Muscle of back (tissue), 11 donors: ENCODE measurements around the gene CLDN14. TPM values are rescaled to one million over a fixed set of nuclear protein-coding genes. Genes with fewer than 3 reads are reported as not detected.
"Not testable (repeated sequence)": the region's sequence is repeated elsewhere in the genome, so short reads cannot be mapped to it uniquely, and the experiment has no call there.

Experiments
- DNase-seq, 3 donors: peaks; one replicate each; pipeline versions ENCODE4 v3.0.0 to v3.0.0-alpha.2; 2013
- polyA plus RNA-seq, 10 donors: library from polyadenylated mRNA; unstranded; fragments of 120-200 nt; gene quantifications; one replicate each; pipeline ENCODE4 v1.2.1, GENCODE V29; 2013; ENCODE audit not compliant: insufficient read length in 10 of 10

CLDN14 gene
- polyA plus RNA-seq, 10 donors = 0.57 to 5.9 (median 3.2) TPM

DNA sequence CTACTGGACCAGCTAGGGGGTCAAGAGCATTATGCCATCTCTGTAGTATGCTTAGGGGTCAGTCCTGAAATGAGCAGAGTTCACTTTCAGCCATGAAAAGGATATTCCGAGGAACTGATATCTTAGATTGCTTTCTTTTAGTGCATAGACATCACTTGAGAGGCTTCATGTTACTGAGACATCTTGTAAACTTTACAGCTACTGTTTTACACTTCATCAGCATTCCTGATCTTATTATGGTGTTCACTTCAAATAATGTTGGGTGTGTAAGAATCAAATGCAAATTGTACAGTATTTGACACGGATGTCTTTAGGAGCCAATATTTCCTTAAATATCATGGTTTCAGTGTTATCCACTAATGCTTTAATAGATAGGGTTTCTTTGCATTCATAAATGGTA lies 22.4 kb upstream of the CLDN14 start:
- DNase-seq = no peak

DNA sequence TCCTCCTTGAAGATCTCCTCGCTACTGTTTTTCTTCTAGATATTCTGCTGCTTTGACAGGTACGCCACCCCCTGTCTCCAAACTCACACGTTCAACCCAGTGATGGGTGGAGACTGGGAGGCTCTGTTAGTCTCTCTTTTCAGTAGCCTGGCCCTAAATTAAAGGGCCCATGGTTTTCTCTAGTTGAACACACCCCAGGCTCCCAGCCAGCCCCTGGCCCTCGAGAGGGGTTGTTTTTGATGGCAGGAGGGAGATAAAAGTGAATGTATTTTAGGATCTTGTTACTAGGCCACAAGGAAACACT lies 21.6 kb upstream of the CLDN14 start:
- DNase-seq = no peak

DNA sequence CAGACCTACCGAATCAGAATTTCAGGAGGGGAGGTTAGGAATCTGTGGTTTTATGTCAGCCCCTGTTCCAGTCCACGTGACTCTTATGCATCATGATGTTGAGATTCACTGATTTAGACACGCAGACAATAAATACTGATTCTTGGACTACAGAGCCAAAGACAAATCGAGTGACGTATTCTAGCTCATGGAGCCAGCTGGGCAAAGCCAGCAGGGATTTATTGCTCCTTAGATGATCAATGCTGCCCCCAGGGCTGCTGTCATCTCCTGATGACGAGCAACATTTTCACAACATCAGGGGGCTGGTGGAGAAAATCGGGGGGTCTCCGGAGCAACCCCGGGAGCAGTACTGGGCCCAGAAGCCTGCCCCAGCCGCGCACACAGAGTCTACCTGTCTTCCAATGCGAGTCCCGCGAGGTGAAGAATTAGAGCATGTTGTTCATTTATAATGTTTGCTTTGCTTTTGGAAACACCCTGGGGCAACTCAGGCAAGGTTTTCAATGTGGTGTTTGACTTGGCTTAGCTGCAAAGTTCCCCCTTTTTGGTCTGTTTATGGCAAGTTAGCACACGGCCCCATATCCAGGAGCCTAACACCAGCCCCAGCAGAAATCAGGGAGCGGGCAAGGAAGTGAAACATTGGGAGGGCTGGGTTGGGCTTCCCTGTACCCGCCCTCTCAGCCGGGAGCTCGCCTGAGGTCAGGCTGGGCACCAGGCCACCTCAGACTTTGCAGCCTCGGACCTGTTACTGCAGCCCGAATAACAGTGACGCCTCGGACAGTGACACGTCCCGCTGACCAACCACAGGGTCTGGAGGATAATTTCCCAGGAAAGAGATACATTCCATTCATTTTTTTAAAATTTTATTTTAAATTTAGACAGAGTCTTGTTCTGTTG lies 19.9 kb upstream of the CLDN14 start:
- DNase-seq = no peak

DNA sequence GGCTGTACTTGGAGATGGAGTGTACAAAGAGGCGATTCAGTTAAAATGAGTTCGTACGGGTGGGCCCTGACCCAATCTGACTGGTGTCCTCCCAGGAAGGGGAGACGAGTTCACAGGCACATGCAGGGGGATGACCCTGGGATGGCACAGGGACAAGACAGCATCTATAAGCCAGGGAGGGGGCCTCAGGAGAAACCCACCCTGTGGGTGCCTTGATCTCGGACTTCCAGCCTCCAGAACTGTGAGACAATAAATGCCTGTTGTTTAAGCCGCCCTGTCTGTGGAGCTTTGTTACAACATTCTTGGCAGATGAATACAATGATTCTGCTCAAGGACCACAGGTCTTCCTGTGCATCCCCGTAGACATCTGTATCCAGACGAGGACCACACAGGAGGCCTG lies 14.6 kb upstream of the CLDN14 start:
- no peak for DNase-seq

DNA sequence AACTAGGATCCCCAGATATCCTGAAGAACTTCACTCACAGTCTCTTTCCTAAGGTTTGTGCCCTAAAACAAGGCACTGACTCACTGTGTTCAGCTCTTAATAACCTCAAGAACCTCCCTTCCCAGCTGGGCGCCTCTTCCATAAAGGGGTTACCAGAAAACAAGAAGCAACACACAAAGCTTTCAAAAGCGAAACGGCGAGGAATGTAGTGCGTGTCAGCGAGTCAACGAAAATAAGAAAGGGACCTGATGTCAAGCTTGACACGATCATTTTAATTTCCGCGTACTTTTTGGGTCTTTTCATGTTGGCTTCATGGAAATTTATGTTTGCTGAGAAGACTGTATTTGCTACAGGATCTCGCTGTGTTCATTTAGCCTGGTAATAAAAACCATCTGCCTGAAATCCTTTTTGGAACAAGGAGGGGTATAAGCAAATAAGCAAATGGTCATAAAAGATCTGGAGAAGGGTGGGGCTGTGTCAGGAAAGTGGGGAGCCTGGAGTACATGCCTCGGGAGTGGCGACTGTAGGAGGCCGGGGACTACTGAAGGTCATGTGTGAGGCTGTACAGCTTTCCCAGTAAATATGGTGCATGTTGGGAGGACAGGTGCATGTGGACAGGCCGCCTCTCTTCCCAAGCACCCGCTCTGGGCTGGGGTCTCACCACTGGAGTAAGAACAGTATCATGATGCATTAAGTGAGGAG lies 11.4 kb upstream of the CLDN14 start:
- peak in 2 of 3 donors; percentile 13 to 34 for DNase-seq

DNA sequence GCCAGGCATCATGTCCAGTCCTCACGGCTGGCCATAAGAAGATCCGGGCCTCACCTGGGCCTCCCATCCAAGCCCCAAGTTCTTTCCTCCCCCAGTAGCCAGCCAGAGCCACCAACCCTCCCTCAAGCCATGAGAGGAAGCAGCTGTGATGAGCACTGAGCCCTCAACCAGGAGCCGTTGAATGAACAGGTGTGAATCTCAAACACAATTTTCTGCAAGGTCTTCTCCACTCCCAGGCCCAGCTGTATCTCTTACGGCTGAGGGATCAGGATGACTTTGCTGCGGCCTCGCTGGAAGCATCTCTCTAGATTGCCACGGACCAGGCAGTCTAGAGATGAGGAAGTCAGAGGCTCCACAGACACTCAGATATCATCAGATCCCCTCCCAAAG lies 9.8 kb upstream of the CLDN14 start:
- DNase-seq = no peak

DNA sequence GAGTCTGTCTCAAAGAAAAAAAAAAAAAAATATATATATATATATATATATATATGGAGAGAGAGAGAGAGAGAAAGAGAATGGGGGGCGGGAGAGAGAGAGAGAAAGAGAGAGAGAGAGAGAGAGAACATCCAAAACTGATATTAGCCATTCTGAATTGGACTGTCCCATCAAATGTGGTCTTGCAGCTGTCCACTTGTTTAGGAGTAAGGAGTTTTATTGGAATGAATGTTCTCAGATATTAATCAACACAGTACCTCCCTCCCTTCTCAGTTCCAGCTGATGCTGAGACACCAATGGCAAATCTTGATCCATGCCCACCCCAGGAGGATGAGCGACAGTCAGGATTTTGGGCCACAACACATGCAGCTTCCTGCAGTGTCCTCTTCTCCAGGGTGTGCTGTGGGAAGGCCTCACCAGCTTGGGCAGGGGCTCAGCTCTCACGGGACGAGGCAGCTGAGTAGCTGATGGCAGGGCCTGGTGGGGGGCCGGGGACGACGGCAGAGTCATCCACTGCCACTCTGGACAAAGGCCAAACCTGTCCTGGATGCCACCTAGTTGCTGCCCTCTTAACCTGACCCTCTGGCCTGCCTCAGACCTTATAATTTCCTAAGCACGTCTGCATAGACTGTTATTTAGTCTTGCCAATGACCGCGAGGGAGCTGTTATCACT lies 9.3 kb upstream of the CLDN14 start:
- DNase-seq = no peak

DNA sequence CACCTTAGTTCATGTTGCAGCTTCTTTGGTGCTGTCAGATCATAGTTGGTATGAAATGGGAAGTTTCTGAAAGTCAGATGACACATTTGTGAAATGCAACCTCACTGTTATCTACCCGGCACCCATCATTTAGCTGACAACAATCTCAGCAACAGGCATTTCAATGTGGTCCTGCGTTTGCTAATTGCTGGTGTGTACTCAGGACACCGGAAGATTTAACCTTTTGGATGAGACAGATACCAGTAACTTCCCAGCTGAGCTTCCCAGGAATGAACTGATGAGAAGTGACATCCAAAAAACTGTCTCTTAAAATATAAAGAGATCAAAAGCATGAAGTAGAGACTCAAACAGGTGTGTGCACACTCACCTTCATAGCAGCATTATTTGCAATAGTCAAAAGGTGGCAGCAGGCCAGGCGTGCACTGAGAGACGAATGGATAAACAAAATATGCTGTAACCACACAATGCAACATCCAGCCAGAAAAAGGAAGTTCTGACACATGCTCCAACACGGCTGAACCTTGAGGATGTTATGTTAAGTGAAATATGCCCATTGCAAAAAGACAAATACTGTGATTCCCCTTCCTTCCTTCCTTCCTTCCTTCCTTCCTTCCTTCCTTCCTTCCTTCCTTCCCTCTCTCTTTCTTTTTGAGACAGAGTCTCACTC lies 7.9 kb upstream of the CLDN14 start:
- no peak for DNase-seq

DNA sequence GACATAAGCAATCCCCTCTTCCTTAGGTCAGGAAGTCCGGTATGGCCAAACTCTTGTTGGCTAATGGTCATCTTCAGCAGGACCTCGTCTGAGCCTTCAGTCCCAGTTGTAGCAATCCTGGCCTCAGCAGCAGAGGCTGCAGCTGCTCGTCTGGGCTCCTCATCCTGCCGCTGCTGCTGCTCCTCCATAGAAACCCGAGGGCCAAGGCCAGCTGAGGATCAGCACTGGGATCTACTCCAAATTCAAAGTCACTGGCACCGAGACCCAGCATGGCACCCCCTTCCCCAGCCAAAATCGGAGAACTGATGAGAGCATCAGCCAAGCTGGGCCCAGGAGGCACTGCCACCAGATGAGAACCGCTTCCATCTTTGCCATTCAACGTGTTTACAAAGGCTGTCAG lies 6.3 kb upstream of the CLDN14 start:
- DNase-seq = no peak

DNA sequence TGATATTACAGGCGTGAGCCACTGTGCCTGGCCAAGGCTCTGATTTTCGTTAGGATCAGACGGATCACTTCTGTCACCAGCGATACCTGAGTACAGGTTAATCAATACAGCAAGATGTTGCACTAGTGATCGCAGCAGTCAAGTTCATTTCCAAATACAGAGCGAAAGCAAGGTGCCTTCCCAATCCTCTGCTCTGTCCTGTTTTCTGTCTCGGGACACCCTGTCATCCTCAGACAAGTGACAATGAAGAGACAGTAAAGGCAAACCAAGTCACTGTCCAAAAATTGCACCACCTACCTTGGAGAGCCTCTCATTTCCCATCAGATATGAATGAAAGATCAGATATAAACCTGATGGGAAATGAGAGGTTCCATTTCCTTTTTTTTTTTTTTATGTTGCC lies 5.6 kb upstream of the CLDN14 start:
- DNase-seq = no peak

DNA sequence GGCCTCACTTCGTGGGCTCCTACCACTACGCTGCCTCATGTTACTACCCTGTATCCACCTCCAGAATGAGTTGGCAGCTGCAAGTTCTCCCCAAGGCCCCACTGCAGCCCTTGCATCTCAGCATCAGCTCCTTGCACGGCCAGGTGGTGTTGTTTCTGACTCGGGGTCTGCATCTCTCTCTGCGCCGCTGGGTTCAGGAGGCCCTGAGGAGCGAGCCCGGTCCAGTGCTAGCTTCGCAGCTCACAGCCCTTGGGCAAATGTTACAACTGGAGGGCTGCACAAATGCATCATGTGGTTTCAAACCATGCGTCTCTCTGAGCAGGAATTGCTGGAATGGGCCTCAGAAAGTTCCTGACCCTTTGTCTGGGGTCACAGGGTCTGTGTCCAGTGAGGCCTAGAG lies 3.2 kb upstream of the CLDN14 start:
- DNase-seq = no peak

DNA sequence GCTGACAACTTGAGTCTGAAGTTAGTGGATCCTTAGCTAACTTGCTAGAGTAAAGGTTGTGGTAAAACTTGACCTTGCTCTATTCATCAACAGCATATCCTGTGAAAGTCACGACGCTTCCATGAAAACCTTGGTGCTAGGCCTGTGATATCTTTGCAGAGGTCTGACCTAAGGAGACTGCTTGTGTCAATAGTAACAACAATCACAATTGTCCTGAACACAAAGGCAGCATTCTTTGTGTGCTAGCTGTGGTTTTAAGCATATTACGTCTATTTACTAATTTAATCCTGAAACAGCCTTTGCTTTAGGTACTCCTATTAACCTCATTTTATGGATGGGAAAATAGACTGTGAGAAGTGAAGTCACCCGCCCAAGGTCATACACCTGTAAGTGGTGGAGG lies 2.8 kb upstream of the CLDN14 start:
- no peak for DNase-seq

DNA sequence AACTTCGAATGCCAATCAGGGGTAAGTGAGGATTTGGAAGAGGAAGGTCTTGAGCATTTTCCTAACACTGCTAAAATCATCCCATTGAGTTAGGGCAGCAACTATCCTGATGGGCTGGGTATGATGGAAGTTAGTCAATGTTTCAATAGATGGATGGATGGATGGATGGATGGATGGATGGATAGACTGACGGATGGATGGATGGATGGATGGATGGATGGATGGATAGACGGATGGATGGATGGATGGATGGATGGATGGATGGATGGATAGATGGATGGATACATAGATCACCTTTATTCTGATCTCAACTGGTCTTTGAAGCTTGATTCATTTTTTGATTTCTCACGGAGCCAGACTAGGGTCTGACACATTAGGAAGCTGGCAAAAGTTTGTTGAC lies 2.3 kb upstream of the CLDN14 start:
- no peak for DNase-seq

DNA sequence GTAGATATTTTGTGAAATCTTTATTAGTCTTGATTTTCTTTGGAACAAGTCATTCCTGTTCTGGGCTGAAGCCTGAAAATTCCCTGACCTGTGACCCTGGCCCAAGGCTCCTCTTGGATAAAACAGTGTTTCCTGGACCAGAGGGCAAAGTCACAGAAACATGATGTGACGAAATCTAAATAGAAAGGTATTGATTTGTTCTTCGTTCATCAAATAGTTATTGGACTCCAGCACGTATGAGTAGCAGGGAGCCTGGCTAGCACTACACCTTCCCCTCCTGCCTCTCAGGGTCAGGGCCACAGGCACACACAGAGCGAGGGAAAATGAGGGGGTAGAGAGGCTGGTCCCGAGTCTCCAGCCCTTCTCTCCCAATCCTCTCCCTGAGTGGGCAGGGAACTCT lies 1.7 kb upstream of the CLDN14 start:
- DNase-seq = no peak

DNA sequence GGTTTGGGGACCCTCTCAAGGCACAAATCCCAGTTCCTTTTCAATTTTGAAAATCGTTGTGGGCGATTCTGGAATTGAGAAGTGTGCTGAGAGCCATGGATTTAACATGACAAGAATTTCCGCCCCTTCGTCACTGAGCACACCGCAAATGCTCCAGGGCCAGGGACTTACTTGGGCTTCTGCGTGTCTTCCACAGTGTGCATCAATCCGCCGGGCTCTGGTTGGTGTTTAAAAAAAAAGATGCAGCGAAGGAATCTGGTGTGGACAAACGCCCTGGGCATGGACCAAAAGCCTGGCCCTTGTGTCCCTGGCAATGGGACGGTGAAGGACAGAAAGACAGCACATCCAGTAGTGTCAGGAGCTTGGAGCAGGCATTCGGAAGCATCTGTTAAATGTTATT lies 696 bp upstream of the CLDN14 start:
- DNase-seq = no peak

DNA sequence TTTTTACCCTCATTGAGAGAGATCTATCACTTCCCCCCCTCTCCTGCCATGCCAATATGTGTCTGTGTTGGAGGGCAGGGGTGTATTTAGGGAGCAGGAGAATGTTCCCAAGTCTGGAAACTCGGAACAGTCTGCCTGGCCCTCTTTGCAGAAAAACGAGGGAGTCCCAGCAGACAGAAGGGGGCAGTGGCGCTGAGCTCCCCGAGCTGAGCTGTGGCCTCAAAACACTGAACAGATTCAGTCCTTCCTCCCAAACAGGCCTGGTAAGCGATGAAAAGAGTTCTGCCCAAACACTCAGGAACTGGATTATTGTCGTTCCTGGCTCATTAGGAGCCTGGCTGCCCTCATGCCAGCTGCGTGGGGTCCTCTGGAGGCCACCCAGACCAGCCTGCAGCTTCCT lies 981 bp downstream of the CLDN14 start:
- DNase-seq = no peak

DNA sequence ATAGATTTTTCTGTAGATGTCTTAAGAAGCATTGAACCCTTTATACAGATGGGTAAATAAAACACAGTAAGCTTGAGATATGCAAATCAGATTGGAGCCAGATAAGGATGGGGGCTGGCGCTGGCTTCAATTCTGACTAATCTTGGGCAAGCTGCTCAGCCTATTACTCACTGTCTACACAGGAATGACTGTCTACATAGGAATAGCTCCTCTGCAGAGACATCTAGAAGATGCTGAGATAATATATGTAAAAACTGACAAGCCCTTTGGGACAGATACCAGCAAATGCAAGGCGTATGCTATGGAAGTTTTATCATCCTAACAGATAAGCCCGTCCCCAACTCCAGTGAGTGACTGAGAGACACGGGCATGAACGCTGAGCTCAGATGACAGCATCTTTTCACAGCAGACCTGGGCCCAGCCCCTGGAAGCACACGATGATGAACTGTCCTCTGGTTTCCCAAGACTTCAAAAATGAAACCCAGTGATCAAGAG lies 1.7 kb downstream of the CLDN14 start:
- DNase-seq = peak in 1 of 3 donors; percentile 87

DNA sequence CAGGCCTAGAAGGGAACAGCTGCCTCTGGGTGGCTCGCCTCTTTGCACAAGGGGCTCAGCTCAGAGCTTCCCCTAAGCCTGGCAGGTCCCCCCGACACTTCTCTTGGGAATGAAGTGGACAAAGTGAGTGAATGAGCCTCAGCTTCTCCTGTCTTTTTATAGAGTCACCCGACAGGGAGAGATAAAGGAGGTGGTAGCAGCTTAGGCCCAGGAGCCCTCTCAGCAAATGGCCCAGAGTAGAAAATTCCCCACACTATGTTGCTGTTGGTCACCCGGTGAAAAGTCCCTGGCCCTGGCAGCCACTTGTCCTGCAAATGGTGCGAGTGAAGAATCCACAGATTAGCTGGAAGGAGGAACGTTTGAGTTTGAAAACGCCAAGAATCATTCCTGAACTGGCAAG lies 2.4 kb downstream of the CLDN14 start:
- no peak for DNase-seq

DNA sequence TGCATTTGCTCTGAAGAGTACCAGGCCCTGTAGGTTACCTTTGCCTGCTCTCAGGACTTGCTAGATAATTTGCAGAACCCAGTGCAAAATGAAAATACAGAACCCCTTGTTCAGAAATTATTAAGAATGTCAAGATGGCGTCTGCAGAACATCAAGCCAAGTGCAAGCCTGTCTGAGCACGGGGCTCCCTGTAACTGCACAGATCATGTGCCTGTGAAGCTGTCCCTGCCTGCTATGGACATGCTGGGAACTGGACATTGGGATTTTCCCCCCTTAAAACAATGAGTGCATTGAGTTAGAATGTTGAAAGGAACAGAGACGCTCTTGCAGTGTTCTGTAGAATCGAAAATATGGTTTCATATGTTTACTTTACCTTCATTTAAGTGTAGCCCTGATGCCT lies 2.9 kb downstream of the CLDN14 start:
- DNase-seq = no peak

DNA sequence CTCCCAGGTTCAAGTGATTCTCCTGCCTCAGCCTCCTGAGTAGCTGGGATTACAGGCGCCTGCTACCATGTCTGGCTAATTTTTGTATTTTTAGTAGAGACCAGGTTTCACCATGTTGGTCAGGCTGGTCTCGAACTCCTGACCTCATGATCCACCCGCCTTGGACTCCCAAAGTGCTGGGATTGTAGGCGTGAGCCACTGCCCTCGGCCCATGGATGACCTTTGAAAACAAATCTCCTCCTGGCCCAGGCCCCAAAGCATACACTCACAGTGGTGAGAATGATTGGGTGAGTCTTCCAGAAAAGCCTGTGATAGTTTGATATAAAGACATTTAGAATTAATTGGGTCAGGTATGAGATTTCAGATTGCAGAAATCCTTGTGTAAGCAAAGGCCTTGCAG lies 3.4 kb downstream of the CLDN14 start:
- DNase-seq = not testable (repeated sequence)

DNA sequence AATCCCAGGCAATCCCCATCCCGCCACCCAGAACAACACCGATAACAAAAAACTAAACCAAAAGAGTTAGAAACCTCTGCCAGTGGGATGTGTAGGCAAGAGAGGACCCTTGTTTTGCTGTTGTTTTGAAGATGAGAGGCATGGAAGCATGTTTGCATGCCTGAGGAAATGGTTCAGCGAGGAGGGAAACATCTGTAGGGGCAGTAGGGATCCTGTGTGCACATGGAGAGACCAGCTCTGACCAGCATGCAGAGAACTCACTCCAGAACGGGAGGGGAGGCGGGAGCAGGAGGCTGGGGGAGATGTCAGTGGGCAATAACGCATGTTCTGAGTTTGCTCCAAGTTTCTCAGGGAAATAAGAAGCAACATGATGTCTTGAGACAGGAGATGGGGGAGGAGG lies 5.3 kb downstream of the CLDN14 start:
- DNase-seq = no peak

DNA sequence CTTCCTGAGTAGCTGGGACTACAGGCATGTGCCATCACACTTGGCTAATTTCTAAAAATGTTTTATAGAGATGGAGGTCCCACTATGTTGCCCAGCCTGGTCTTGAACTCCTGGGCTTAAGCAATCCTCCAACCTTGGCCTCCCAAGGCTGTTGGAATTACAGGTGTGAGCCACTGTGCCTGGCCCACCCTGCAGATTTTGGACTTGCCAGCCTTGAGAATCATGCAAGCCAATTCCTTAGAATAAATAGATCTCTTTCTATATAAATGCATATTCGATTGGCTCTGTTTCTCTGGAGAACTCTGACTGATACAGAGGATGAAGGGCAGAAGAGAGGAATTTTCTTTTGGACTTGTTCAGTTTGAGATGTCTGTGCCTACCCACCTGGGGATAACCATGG lies 6.7 kb downstream of the CLDN14 start:
- no peak for DNase-seq
